ENCODE data around the gene SYNE3. TPM values are rescaled to one million over a fixed set of nuclear protein-coding genes. Genes with fewer than 3 reads are reported as not detected.
A peak's percentile ranks its signal among the peaks of the same experiment; 100 is the strongest.

SYNE3 gene
- total RNA-seq, 1 experiment from 2014 or later = 12.5 TPM

- DNase-seq (ENCODE audit: low read depth) = no peak
Measured at GRCh38 chr14:95541932-95542930, 25.8 kb upstream of the SYNE3 start.

GRCh38 chr14:95541346-95541745 is 24.9 kb upstream of the SYNE3 start:
- DNase-seq (ENCODE audit: low read depth) = no peak

- DNase-seq (ENCODE audit: low read depth) = no peak
Measured at GRCh38 chr14:95540236-95540855, 23.9 kb upstream of the SYNE3 start.

GRCh38 chr14:95538801-95539509 is 22.5 kb upstream of the SYNE3 start:
- DNase-seq (ENCODE audit: low read depth) = no peak

- no peak for DNase-seq (ENCODE audit: low read depth)
Measured at GRCh38 chr14:95537298-95538089, 21.0 kb upstream of the SYNE3 start.

- no peak for DNase-seq (ENCODE audit: low read depth)
Measured at GRCh38 chr14:95536671-95537070, 20.2 kb upstream of the SYNE3 start.

GRCh38 chr14:95536036-95536593 is 19.7 kb upstream of the SYNE3 start:
- DNase-seq (ENCODE audit: low read depth) = no peak

GRCh38 chr14:95535226-95536021 is 19.0 kb upstream of the SYNE3 start:
- peak; percentile 23 for DNase-seq (ENCODE audit: low read depth)

GRCh38 chr14:95534299-95535225 is 18.1 kb upstream of the SYNE3 start, which contains the start of gene GLRX5:
Gene GLRX5 (plus strand): TSS chr14:95535050. CDS start chr14:95535090, 40 bp downstream.
- DNase-seq (ENCODE audit: low read depth) = peak; percentile 100

GRCh38 chr14:95533822-95534221 is 17.4 kb upstream of the SYNE3 start:
- peak; percentile 21 for DNase-seq (ENCODE audit: low read depth)

GRCh38 chr14:95533391-95533821 is 17.0 kb upstream of the SYNE3 start:
- peak; percentile 76 for DNase-seq (ENCODE audit: low read depth)

GRCh38 chr14:95531969-95532368 is 15.5 kb upstream of the SYNE3 start:
- DNase-seq (ENCODE audit: low read depth) = no peak

GRCh38 chr14:95531473-95531872 is 15.0 kb upstream of the SYNE3 start:
- DNase-seq (ENCODE audit: low read depth) = peak; percentile 80

GRCh38 chr14:95530473-95531276 is 14.2 kb upstream of the SYNE3 start:
- DNase-seq (ENCODE audit: low read depth) = no peak

- DNase-seq (ENCODE audit: low read depth) = no peak
Measured at GRCh38 chr14:95529216-95529615, 12.8 kb upstream of the SYNE3 start.

GRCh38 chr14:95527387-95528002 is 11.0 kb upstream of the SYNE3 start:
- DNase-seq (ENCODE audit: low read depth) = peak; percentile 76

Measured in LHCN-M2 (cell line).